K562 (cell line): ENCODE results near the gene SFI1. TPM values are rescaled to one million over a fixed set of nuclear protein-coding genes. Genes with fewer than 3 reads are reported as not detected.

Source experiments
- BHLHE40 ChIP-seq: IDR thresholded peaks from 2 replicates; pipeline ENCODE4 v1.6.1; 2011; ENCODE audit warnings: low read length, improper control_type of control experiment
- CC2D1A ChIP-seq: fragments of 450-650 bp; IDR thresholded peaks from 2 replicates; pipeline ENCODE4 v1.6.1; 2017; ENCODE audit warnings: mild to moderate bottlenecking
- EP300 ChIP-seq: IDR thresholded peaks from 2 replicates; pipeline ENCODE4 v1.6.1; 2012; ENCODE audit warnings: low read length, improper control_type of control experiment
- KLF6 ChIP-seq: fragments of 250-450 bp; sonication (Bioruptor Pico); IDR thresholded peaks from 2 replicates; pipeline ENCODE4 v1.4.0; 2020; ENCODE audit warnings: mild to moderate bottlenecking, moderate library complexity, borderline replicate concordance
- MGA ChIP-seq: fragments of 450-650 bp; IDR thresholded peaks from 2 replicates; pipeline ENCODE4 v1.6.1; 2016; ENCODE audit warnings: mild to moderate bottlenecking, moderate library complexity
- RAD51 ChIP-seq: fragments of 450-650 bp; IDR thresholded peaks from 2 replicates; pipeline ENCODE4 v1.7.1; 2016; ENCODE audit warnings: low read depth, mild to moderate bottlenecking, borderline replicate concordance
- SAFB ChIP-seq: fragments of 200-400 bp; formaldehyde crosslinking; IDR thresholded peaks from 2 replicates; pipeline ENCODE4 v1.6.1; 2017; ENCODE audit warnings: low read depth, low read length, borderline replicate concordance
- WHSC1 ChIP-seq: IDR thresholded peaks from one replicate; pipeline ENCODE4 v1.6.1; 2012; ENCODE audit warnings: low read length, control low read depth, inconsistent platforms
- ZBTB2 ChIP-seq: fragments of 450-650 bp; IDR thresholded peaks from 2 replicates; pipeline ENCODE4 v1.6.1; 2016; ENCODE audit warnings: antibody characterized with exemption
- ZNF12 ChIP-seq: sonication (generic); formaldehyde crosslinking; IDR thresholded peaks from 2 replicates; pipeline ENCODE4 v1.4.0; 2020; ENCODE audit warnings: mild to moderate bottlenecking, missing genetic modification reagents
- ZNF764 ChIP-seq: fragments of 250-450 bp; sonication (Bioruptor Pico); IDR thresholded peaks from 2 replicates; pipeline ENCODE4 v1.4.0; 2020; ENCODE audit warnings: low read depth, mild to moderate bottlenecking, moderate library complexity
- polyA plus RNA-seq, 8 experiments: library from polyadenylated mRNA; depleted of rRNA in 4 of 8; stranded (reverse) in 5 of 8; unstranded in 3 of 8; fragments of >200 nt; fragmentation: Nextera tagmentation in 2 of 8; fragmentation: Illumina TruSeq in 1 of 8; extraction: Ambion mirVana in 2 of 8; extraction: Trizol in 1 of 8; gene quantifications; 2 replicates each; pipeline versions ENCODE4 v1.2.1 to v1.2.3, GENCODE V29; 2011 to 2014; ENCODE audit warnings: inconsistent platforms in 1 of 8, missing spikeins in 1 of 8
- total RNA-seq, 7 experiments: library from RNA; depleted of rRNA in 6 of 7; stranded (reverse); fragments of >200 nt in 6 of 7; fragmentation: Illumina TruSeq in 2 of 7; extraction: Trizol in 2 of 7; gene quantifications; 2 replicates each; pipeline versions ENCODE4 v1.2.1 to v1.2.3, GENCODE V29; 2011 to 2021; ENCODE audit warnings: low replicate concordance in 1 of 7
- TF ChIP-seq, protein P1 (sequence below): fragments of 250-450 bp; sonication (Bioruptor Pico); IDR thresholded peaks from 2 replicates; pipeline ENCODE4 v1.9.0; 2021; ENCODE audit warnings: mild to moderate bottlenecking

Gene SFI1
- total and polyA plus RNA-seq, 9 of the 15 experiments (the other 6 are each of a cell fraction or from before 2014, with no cell fraction given), result 3.0 to 25.6 (median 14.1) TPM

DNA sequence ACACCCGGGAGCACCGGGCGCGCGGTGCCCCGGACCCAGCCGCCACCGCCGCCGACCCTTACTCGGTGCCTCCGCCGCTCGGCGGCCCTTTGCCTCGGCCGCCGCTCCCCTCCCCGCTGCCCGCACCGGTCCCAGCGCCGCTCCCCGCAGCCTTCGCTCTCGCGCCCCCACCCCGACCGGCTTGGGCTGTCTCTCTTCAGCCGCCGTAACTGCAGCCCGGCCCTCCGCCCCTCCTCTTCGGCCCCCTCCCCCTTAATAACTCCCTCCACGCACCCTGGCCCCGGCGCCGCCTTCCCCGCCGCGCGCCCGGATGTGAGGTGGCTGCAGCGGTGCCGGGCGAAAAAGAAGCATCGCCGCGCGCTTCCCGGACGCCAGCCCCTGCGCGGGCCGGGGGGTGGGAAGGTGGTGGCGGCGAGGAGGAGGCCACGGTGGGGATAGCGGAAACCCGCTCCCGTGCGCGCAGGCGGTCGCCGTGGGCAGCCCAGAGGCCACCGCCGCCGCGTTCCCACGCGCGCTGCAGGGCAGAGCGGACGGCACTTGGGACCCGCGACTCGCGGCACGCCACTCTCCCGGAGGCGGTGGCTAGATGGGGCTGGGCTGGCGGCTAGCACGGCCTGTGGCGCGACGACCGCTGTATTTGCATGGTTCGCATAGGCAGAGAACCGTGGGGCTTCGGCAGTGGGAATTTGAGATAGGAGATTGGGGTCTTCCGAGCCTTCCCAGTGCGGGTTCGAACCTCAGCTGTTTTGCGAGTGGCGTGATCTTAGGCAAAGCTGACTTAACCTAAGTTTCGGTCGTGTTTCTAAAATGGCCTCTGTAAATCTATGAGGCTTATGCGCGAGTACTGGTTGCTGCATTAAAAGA, 6.5 kb upstream of the SFI1 start, which contains the start of gene EIF4ENIF1 (continued):
- no peak for TF ChIP-seq MGA
- no peak for TF ChIP-seq KLF6
- TF ChIP-seq, protein P1, sequence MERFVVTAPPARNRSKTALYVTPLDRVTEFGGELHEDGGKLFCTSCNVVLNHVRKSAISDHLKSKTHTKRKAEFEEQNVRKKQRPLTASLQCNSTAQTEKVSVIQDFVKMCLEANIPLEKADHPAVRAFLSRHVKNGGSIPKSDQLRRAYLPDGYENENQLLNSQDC (CRISPR knock-in tag), result no peak
- peak; percentile 99 for TF ChIP-seq SAFB
- no peak for TF ChIP-seq ZNF12 (CRISPR knock-in tag)
- TF ChIP-seq ZBTB2, result no peak
- TF ChIP-seq RAD51, result no peak
- TF ChIP-seq WHSC1, result no peak
- no peak for TF ChIP-seq EP300
- peak; percentile 46; the same call in 1 of the 2 replicates for TF ChIP-seq BHLHE40
- no peak for TF ChIP-seq CC2D1A
- TF ChIP-seq ZNF764, result no peak
